HG02588 (cell line): ENCODE measurements around the gene FASN.
A peak's percentile ranks its signal among the peaks of the same experiment; 100 is the strongest.

ENCODE experiments used
- ATAC-seq: cut with Tn5 transposase; IDR thresholded peaks from one replicate; pipeline ENCODE4 v1.9.1; 2021; ENCODE audit warnings: mild to moderate bottlenecking, moderate library complexity; ENCODE audit not compliant: unreplicated experiment

FASN gene

DNA sequence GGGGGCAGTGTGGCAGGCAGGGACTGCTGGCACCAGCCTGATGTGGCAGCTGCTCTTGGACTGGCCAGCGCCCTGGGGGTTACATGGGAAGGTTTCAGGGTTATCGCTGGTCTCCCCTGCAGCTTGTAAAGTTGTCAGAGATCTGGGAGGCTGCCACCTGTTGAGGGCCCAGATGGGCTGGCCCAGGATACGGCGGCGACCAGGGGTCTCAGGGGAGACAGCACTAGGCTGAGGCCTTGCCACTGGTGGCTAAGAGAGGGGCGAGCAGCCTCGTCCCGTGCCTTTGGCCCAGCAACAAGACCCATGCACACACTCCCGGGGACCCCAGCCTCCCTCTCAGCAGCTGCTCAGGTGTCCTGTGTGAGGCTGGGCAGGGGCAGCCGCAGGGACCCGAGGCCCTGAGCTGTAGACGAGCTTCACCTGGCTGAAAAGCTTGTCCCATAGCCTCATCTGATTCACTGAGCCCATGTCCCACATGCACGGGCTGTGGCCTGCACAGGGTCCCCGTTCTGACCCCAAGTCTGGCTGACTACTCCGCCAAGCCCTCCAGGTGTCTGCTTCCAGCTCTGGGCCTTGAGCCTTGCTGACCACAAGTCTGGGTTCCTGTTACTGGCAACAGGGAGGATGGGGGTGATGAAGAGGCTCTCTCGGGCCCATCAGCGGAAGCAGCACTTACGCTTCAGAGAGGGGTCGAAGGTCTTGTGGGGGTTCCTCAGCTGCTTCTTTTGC lies 38.6 kb downstream of the FASN start:
- no peak for ATAC-seq

DNA sequence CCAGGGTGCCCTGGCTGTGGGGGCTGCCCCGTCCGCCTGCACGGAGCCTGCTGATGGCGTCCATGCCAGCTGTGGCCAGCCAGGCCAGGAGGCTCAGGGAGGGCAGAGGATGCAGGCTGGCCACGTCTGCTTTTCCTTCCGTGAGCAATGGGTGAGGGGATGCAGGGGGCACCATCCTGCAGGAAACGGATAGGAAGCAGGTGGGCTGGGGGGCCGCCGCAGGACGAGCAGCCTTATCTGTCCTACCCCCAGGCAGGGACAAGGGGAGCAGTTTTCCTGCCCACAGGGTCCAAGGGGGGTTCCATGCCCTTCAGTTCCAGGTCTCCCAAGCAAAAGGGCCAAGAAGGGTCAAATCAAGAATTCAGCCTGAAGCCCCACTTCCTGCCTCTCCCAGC lies 39.2 kb downstream of the FASN start:
- ATAC-seq: no peak

DNA sequence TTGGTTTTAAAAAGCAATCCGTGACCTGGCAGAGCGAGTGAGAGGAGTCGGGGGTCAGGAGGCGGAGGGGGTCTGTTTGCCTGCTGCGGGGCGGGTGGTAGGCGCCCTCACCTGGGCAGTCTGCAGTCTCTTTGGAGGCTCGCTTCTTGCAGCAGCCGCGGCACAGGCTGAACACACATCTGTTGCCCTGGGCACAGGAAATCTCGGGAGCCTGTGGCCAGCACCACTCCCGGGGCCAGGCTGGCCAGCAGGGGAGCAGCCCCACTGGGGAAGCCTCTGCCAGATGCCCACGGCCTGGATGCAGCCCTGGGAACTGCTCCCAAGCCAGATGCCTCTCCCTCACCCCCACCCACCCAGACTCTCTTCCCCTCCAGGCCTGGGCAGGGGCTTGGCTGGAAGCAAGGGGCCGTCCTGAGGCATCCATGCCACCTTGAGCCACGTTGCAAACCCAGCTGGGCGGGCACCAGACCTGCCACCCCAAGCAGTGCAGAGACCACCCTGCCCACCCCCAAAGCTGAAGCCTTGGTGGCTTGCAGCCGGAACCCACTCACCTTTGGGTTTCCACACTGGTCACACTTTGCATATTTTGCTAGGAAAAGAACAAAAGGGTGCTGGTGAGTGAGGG lies 39.7 kb downstream of the FASN start:
- ATAC-seq: no peak

DNA sequence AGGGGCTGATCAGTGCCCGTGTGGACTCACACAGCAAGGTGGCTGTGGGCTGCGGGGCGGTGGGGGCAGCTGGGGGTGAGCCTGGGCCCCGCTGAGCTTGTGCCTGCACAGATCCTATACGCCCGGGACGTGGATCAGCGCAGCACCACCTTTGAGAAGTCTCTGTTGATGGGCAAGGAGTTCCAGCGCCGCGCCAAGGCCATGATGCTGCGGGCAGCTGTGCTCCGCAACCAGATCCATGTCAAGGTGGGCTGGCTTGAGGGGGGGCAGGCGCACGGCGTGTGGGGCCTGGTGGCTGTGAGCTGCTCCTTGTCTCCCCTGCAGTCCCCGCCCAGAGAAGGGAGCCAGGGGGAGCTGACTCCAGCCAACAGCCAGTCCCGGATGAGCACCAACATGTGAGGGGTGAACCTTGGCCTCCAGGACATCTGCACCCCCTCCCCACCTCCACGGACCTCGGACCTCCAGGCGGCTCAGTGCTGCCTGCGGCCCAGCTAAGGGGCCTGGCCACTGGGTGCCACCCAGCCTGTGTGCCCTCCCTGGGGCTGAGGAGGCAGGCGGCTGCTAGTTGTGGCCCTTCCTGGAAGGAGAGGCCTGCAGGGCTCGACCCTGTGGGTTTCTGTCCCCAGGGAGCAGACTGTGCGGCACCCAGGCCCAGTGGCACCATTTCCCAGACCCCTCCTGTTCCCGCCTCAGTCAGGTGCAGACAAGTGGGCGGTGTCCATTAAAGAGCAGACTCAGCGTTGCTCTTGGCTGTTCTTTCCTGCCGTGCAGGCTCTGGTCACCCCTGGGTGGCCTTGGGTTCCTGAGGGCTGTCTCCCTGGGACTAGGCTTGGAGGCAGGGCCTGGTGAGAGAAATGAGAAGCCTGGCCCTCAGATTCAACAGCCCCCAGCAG lies 41.1 kb downstream of the FASN start:
- ATAC-seq: no peak

DNA sequence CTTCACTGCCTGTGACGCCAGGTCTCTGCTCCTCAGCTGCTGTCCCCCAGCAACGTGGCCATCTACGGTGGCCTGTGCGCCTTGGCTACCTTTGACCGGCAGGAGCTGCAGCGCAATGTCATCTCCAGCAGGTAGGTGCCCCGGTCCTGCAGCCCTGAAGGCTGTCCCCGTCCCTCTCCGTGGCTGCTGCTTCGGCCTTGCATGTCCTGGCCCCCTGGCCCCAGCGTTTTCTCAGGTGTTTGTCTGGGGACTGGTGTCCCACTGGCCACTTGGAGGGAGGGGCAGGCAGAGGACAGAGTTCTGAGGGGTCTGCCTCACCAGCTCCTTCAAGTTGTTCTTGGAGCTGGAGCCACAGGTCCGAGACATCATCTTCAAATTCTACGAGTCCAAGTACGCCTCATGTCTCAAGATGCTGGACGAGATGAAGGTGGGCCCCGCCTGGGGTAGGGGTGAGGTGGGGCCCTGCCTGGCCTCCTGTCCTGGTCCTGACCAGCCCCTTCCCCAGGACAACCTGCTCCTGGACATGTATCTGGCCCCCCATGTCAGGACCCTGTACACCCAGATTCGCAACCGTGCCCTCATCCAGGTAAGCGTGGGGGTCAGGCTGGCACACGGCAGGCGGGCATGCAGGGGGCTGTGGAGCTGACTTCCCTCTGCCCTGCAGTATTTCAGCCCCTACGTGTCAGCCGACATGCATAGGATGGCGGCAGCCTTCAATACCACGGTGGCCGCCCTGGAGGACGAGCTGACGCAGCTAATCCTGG lies 41.9 kb downstream of the FASN start:
- ATAC-seq: no peak

DNA sequence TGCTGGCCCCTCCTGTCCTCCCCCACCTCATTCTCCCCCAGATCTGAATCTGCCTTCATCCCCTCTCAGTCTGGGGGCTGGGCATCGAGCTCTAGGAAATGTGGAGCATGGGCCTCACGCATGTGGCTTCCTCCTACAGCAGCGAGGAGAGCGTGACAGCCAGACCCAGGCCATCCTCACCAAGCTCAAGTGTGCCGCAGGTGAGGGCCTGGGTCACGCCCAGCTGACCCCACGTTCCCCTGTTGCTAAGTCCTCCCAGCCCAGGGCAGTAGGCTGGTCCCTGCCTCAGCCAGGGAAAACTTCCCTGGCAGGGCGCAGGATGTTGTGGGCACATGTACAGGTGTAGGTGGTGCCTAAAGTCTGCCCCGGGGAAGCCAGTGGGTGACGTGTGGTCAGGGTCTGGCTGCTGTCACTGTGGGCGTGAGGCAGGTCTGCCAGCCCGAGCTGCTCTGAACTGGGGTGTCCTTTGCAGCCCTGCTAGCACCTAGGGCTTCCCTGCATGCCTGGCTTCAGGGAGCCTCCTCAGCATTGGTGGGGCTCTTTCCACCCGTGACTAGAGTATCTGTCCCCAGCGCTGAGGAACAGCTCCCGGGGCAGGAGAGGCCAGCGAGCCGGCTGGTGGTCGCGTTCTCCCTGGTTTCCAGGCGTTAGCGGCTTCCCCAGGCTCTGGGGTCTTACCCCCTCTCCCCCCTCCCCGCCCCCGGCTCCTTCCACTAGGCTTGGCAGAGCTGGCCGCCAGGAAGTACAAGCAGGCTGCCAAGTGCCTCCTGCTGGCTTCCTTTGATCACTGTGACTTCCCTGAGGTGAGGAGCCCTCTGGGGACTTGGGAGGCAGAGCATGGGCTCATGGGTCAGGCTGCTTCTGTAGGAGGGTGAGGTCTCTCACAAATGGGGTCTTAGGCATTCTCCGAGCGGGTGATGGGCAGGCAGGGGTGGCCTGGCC lies 42.7 kb downstream of the FASN start:
- ATAC-seq: no peak

DNA sequence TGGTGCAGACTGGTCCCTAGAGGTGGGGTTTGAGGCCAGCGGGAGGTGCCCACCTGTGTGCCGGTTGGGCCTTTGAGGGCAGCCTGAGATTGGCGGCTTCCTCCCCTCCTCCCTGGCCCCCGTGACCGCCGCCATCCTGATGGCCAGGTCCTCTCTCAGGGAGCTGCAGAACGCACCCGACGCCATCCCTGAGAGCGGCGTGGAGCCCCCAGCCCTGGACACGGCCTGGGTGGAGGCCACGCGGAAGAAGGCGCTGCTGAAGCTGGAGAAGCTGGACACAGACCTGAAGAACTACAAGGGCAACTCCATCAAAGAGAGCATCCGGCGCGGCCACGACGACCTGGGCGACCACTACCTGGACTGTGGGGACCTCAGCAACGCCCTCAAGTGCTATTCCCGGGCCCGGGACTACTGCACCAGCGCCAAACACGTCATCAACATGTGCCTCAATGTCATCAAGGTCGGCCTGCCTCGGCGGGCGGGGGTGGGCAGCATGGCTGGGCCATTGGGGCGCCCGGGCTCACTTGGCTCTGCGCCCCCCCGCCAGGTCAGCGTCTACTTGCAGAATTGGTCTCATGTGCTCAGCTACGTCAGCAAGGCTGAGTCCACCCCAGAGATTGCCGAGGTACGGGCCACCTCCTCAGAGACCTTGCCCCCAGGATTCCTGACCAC lies 43.5 kb downstream of the FASN start:
- no peak for ATAC-seq

DNA sequence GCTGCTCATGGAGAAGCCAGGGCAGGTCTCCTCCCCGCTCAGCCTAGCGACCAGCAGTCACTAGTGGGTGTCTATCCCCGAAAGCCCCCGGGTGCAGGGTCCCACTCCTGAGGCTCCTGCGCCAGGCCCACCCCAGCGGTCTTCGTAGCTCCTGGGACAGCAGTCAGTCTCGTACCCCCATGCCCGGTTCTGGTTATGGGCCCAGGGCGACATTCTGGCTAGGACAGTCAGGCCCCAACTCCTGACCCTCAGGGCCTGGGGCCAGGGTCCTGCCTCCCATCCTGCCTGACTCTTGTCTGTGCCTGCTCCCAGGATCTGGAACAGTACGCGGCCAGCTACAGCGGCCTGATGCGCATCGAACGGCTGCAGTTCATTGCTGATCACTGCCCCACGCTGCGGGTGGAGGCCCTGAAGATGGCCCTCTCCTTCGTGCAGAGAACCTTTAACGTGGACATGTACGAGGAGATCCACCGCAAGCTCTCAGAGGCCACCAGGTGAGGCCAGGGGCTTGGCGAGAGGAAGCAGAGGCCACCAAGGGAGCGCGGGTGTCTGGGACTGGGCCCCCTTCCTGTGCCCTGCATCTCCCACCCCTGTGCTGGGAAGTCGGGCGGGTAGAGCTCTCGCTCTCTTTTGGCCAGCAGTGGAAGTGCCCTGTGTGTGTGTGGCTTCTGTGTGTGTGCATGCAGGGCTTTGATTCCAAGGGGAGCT lies 44.3 kb downstream of the FASN start:
- no peak for ATAC-seq

DNA sequence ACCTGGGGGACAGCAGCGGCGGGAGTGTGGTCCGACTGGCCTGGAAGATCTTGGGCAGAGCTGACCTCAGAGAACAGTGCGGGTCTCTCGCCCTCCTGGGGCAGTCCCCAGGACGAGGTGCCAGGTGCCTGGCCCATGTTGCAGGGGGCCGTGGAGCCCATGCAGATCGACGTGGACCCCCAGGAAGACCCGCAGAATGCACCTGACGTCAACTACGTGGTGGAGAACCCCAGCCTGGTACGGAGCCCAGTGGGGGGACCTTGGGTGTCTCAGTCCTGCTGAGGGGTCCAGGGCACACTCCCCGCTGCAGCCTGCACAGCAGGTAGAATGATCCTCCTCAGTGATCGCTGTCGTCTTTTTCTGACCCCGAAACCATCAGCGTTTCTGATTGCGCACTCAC lies 44.9 kb downstream of the FASN start:
- no peak for ATAC-seq

DNA sequence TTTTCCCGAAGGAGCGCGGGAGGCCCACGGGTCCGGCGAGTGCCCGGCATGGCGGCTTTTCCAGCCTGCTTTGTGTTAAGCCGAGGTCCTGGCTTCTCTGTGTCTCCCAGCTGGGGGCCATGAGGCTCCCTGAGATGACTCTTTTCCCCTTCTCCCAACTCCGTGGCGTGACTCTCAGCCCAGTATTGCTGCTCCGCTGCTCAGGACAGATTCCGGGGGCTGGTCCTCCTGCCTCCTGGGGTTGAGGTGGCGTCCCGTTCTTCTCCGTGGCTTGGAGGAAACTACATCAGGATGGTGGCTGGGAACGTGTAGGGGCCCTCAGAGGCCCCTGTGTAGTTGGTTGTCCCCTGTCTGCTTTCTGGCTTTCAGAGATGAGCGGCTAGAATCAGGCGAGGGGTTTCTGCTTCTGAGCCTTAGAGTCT lies 45.4 kb downstream of the FASN start:
- no peak for ATAC-seq

DNA sequence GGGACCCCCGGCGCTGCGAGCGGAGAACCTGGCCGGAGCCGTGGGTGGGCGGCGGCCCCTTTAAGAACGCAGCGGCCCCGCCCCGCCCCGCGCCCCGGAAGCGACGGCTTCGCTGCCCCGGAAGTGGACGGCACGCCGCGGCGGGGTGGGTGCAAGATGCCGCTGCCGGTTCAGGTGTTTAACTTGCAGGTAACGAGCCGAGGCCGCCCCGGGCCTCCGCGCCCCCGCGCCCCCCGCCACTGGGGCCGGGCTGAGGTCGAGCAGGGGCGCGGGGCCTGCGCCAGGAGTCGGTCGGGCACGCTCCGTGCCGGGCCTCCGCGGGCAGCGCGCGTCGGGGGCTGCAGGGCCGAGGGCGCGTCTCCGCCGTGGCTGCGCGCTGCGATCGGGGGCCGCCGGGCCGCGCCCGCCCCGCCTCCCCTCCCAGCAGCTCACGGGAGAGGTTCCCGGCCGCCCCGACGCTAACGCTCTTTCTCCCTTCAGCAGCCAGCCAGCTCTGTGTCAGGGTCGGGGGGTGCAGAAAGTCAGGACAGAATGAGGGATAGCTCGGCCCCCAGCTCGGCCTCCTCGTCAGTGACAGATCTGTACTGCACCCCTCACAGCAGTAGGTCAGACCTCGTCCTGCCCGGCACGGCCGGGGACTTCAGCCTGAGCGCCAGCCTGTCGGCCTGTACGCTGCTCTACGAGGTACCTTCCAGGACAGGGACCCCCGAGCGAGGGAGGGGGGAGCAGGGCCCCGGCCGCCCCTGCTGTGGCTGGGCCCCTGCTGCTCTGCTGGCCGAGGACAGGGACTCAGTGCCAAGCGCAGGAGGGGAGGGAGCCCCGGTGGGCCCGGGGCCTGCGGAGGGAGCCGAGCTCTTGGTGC lies 46.0 kb downstream of the FASN start, which contains the start of the genes GPS1 and RFNG:
Gene GPS1, plus strand, starts transcription at position 123 of the 862 bp plus-strand sequence. Its CDS starts 34 bp downstream, at position 157.
Gene RFNG, minus strand, starts transcription at position 36 of the 862 bp plus-strand sequence. CDS start 45 bp downstream, outside the sequence.
- peak; percentile 40 for ATAC-seq

DNA sequence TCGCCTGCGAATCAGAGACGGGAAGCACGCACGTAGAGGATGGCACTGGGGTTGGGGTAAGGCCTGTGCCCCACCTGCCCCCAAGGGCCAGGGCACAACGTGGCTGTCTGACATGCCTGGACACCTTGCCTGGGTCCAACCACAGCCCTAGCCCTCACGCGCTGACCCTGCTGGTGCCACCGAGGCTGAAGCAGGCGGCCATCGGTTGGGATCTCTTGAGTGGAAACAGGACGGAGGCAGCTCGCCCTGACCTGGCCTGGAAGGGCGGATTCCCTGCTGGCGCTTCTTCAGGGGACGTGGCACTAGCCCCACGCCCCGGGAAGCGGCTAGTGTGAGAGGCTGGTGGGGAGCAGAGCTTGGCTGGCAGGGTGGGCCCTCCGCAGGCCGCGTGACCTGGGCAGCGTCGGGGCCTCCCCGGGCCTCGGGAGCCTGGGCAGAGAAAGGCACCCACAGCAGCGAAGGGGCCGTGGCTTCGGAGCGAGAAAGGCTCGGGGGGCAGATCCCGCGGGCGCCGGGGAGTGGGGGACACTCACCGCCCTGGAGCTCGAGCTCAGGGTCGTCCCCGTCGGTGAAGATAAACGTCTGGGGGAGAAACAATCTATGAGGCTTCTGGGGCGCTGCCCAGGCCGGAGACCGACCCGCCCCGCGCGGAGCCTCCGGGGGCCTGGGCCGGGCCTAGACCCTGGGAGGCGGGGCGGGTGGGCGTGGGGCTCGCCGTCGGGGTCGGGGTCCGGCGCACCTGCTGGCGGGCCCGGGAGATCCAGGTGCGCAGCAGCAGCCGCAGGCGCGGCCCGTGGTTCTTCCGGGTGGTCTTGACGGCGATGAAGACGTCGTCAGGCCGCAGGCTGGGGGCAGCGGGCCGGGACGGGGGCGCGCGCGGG lies 47.0 kb downstream of the FASN start:
- no peak for ATAC-seq

DNA sequence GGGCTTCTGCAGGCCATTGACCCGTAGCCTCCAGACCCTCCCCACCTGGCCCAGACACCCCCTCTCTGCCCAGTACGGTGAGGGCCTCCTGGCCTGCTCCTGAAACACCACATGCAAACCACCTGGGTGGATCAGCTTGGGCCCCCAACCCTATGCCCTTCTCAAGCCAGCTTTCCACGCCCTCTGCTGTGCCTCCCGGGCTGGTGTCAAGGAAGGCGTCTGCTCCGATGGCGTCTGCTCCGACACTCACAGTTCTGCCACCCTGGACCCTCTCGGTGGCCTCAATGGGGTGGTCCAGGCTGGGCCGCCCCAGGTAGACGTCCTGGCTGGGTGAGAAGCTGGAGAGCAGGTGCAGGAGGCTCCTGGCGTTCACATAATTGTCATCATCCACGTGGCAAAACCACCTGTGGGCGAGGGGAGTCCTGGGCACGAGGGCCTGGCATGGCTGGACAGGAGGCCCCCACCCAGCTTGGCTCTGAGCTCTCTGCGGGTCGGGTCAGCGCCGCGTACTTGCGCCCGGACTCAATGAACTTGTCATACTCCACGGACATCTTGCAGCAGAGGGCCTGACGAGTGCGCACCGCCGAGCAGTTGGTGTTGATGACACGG lies 47.8 kb downstream of the FASN start:
- no peak for ATAC-seq

DNA sequence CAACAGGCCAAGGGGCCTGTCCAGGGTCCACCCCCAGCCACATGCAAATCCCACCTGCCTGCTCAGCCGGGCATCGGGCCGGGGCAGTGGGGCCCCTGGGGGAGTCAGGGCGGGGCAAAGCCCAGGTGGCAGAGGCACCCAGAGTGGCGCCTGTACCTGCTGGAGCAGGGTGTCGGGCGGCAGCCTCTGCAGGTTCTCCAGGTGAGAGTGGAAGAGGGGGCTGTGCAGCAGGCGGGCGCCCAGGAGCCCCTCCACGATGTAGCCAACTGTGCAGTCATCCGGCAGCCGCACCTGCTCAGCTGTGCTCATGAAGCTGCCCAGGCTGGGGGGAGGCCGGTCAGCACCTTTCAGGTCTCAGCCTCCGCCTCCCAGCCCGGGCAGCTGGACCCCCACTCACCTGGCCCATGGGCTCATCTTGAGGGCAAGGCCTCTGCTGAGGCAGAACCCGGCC lies 48.5 kb downstream of the FASN start:
- ATAC-seq: no peak

DNA sequence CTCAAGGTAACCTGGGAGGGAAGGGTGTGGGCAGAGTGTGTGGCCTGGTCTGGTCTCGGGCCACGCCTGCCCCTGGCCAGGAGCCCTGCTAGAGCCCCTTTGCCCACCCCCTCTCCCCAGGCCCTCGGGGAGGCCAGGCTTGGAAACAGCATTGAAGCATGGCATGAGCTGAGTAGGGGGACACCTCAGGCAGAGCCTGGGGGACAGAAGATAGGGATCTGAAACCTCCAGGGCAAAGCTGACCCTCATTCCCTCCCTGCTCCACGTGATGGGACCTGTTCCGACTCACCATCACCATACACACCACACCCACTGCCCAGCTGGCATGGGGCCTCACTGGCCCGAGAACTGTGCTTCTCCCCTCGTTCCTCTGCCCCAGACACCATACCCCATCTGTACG lies 48.9 kb downstream of the FASN start:
- ATAC-seq: no peak

DNA sequence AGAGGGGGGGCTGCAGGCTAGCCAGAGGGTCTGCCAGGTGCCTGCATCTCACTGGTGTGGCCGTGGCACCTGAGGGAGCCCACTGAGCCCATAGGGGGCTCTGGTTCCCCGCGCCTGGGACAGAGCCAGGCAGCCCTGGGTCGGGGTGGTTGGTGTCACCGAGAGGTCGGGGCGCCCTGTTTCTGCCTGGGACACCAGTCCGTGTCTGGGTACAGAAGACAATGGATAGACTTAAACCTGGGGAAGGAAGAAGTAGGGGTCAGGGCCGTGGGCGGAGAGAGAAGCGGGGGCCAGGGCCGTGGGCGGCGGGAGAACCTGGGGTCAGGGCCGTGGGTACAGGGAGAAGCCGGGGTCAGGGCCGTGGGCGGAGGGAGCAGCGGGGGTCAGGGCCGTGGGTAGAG lies 49.5 kb downstream of the FASN start:
- no peak for ATAC-seq
